ENCODE data around the gene UCN. TPM values are rescaled to one million over a fixed set of nuclear protein-coding genes. Genes with fewer than 3 reads are reported as not detected.
"Not testable (repeated sequence)": the region's sequence is repeated elsewhere in the genome, so short reads cannot be mapped to it uniquely, and the experiment has no call there.

The UCN gene
- 1.6 TPM for polyA plus RNA-seq

GRCh38 chr2:27308359-27308881, at the start of gene UCN:
Gene UCN (minus strand): TSS chr2:27308445. CDS start chr2:27307895, 550 bp downstream.
- Mint-ChIP-seq H3K4me3 (no peak within 1 kb of the TSS), H3K9me3 (no peaks in the 10 kb centered on the region), H3K4me1 (no peaks in the 10 kb centered on the region), H3K36me3 (peaks cover 7% of the 10 kb centered on the region), H3K27ac (no peak within 1 kb of the TSS), H3K27me3 (peaks cover 18% of the 10 kb centered on the region)

GRCh38 chr2:27356382-27357181, 48.3 kb upstream of the UCN start, which contains the start of gene GTF3C2:
Gene GTF3C2 (minus strand): TSS chr2:27356764. CDS start chr2:27343554, 13,210 bp downstream.
- H3K4me1 Mint-ChIP-seq, result peaks cover 34 to 44% (median 41%) of the 10 kb centered on the region in 3 donors
- H3K9me3 Mint-ChIP-seq, result no peaks in the 10 kb centered on the region
- no peaks in the 10 kb centered on the region for H3K27me3 Mint-ChIP-seq
- peak within 1 kb of the TSS; percentile 95 to 99 (median 98) for H3K4me3 Mint-ChIP-seq
- peak within 1 kb of the TSS; percentile 95 to 99 (median 98) for H3K27ac Mint-ChIP-seq
- H3K36me3 Mint-ChIP-seq, result no peaks in the 10 kb centered on the region

GRCh38 chr2:27356056-27356381, 47.8 kb upstream of the UCN start:
- Mint-ChIP-seq H3K27ac (peak overlapping the region; percentile 95 to 99 (median 98)), H3K4me3 (peak overlapping the region; percentile 95 to 99 (median 98)), H3K9me3 (no peaks in the 10 kb centered on the region), H3K4me1 (peaks cover 37 to 46% (median 44%) of the 10 kb centered on the region in 3 donors), H3K36me3 (no peaks in the 10 kb centered on the region), H3K27me3 (no peaks in the 10 kb centered on the region)

- Mint-ChIP-seq H3K4me3 (peak overlapping the region in 3 of 4 donors; percentile 10 to 98 (median 60)), H3K27me3 (no peaks in the 10 kb centered on the region), H3K36me3 (peaks cover 3% of the 10 kb centered on the region), H3K27ac (peak overlapping the region in 1 of 3 donors; percentile 65), H3K9me3 (no peaks in the 10 kb centered on the region), H3K4me1 (peaks cover 44 to 51% (median 50%) of the 10 kb centered on the region in 3 donors)
These were observed 46.3 kb upstream of the UCN start for GRCh38 chr2:27354597-27354927.

- H3K4me3 Mint-ChIP-seq, result peak overlapping the region in 2 of 4 donors; percentile 10 to 60
- H3K27ac Mint-ChIP-seq, result peak overlapping the region in 1 of 3 donors; percentile 65
- no peaks in the 10 kb centered on the region for H3K9me3 Mint-ChIP-seq
- H3K36me3 Mint-ChIP-seq, result peaks cover 3% of the 10 kb centered on the region
- peaks cover 46 to 51% (median 50%) of the 10 kb centered on the region in 3 donors for H3K4me1 Mint-ChIP-seq
- H3K27me3 Mint-ChIP-seq, result no peaks in the 10 kb centered on the region
These were observed 45.7 kb upstream of the UCN start for GRCh38 chr2:27353762-27354596.

- not testable (repeated sequence) for H3K27ac Mint-ChIP-seq, H3K9me3 Mint-ChIP-seq
- peaks cover 43 to 50% (median 50%) of the 10 kb centered on the region in 3 donors for H3K4me1 Mint-ChIP-seq
These were observed 45.1 kb upstream of the UCN start for GRCh38 chr2:27353386-27353761.

GRCh38 chr2:27351802-27352598, 43.8 kb upstream of the UCN start:
- no peaks in the 10 kb centered on the region for H3K27me3 Mint-ChIP-seq
- H3K27ac Mint-ChIP-seq, result no peak overlapping the region
- H3K4me1 Mint-ChIP-seq, result peaks cover 37 to 47% (median 43%) of the 10 kb centered on the region in 3 donors

More at GRCh38 chr2:27353386-27353761, 45.1 kb upstream of the UCN start:
- not testable (repeated sequence) for H3K4me3 Mint-ChIP-seq, H3K27me3 Mint-ChIP-seq, H3K36me3 Mint-ChIP-seq

GRCh38 chr2:27350106-27350693, 42.0 kb upstream of the UCN start:
- H3K9me3 Mint-ChIP-seq, result no peaks in the 10 kb centered on the region
- H3K36me3 Mint-ChIP-seq, result peaks cover 3% of the 10 kb centered on the region
- H3K27me3 Mint-ChIP-seq, result no peaks in the 10 kb centered on the region
- no peak overlapping the region for H3K4me3 Mint-ChIP-seq
- H3K4me1 Mint-ChIP-seq, result peaks cover 31 to 36% (median 33%) of the 10 kb centered on the region in 3 donors
- peak overlapping the region in 1 of 3 donors; percentile 39 for H3K27ac Mint-ChIP-seq

More at GRCh38 chr2:27351802-27352598, 43.8 kb upstream of the UCN start:
- Mint-ChIP-seq H3K36me3 (peaks cover 3% of the 10 kb centered on the region), H3K4me3 (peak overlapping the region in 2 of 4 donors; percentile 5 to 34), H3K9me3 (no peaks in the 10 kb centered on the region)

GRCh38 chr2:27347641-27348040, 39.4 kb upstream of the UCN start:
- Mint-ChIP-seq H3K36me3 (peaks cover 3% of the 10 kb centered on the region), H3K4me3 (no peak overlapping the region), H3K9me3 (no peaks in the 10 kb centered on the region), H3K4me1 (peaks cover 18 to 30% (median 26%) of the 10 kb centered on the region in 3 donors), H3K27me3 (no peaks in the 10 kb centered on the region), H3K27ac (peak overlapping the region in 1 of 3 donors; percentile 57)

- H3K27ac Mint-ChIP-seq, result no peak overlapping the region
- H3K27me3 Mint-ChIP-seq, result no peaks in the 10 kb centered on the region
- H3K4me1 Mint-ChIP-seq, result no peaks in the 10 kb centered on the region
- H3K36me3 Mint-ChIP-seq, result peaks cover 14% of the 10 kb centered on the region
- no peaks in the 10 kb centered on the region for H3K9me3 Mint-ChIP-seq
- H3K4me3 Mint-ChIP-seq, result no peak overlapping the region
These were observed 27.9 kb upstream of the UCN start for GRCh38 chr2:27336173-27336572.

- Mint-ChIP-seq H3K4me1 (no peaks in the 10 kb centered on the region), H3K36me3 (peaks cover 12% of the 10 kb centered on the region), H3K27ac (no peak overlapping the region), H3K27me3 (no peaks in the 10 kb centered on the region), H3K4me3 (no peak overlapping the region), H3K9me3 (no peaks in the 10 kb centered on the region)
These were observed 27.1 kb upstream of the UCN start for GRCh38 chr2:27335311-27335710.

GRCh38 chr2:27324720-27325119, 16.5 kb upstream of the UCN start:
- H3K4me3 Mint-ChIP-seq, result peak overlapping the region in 3 of 4 donors; percentile 21 to 99 (median 32)

GRCh38 chr2:27323596-27324285, 15.5 kb upstream of the UCN start:
- peaks cover 12 to 15% (median 15%) of the 10 kb centered on the region in 3 donors for H3K4me1 Mint-ChIP-seq
- H3K4me3 Mint-ChIP-seq, result peak overlapping the region; percentile 87 to 99 (median 98)
- H3K27me3 Mint-ChIP-seq, result no peaks in the 10 kb centered on the region

More at GRCh38 chr2:27324720-27325119, 16.5 kb upstream of the UCN start:
- Mint-ChIP-seq H3K9me3 (no peaks in the 10 kb centered on the region), H3K4me1 (peaks cover 12 to 15% (median 15%) of the 10 kb centered on the region in 3 donors), H3K36me3 (peaks cover 4% of the 10 kb centered on the region), H3K27me3 (no peaks in the 10 kb centered on the region), H3K27ac (peak overlapping the region; percentile 65 to 99 (median 89))

More at GRCh38 chr2:27323596-27324285, 15.5 kb upstream of the UCN start:
- no peaks in the 10 kb centered on the region for H3K9me3 Mint-ChIP-seq
- H3K36me3 Mint-ChIP-seq, result peaks cover 4% of the 10 kb centered on the region
- peak overlapping the region; percentile 92 to 99 (median 94) for H3K27ac Mint-ChIP-seq
